HepG2 (cell line): ENCODE measurements around the gene COQ8A. TPM values are rescaled to one million over a fixed set of nuclear protein-coding genes. Genes with fewer than 3 reads are reported as not detected.

Experiments used
- ATAC-seq: fragments of 200-7000 bp; cut with Tn5 transposase; 3 replicates; pipeline ENCODE4 v1.9.1; 2020; ENCODE audit warnings: mild to moderate bottlenecking, moderate library complexity
- BruUV-seq: library from RNA; stranded (reverse); fragments of 400-500 nt; replicated peaks from 2 replicates; lab custom pipeline; 2021; lab: Mats Ljungman, UMichigan
- CTCF ChIA-PET: fragments of 300-600 bp; formaldehyde crosslinking; extraction: SDS; loops from one replicate; lab custom pipeline; 2021; ENCODE audit warnings: low total read pairs, inconsistent platforms, low intra/inter-chr PET ratio; lab: Yijun Ruan, JAX
- POLR2A ChIA-PET: fragments of 350-600 bp; sonication (Branson Sonifier 250); formaldehyde crosslinking; loops from one replicate; lab custom pipeline; 2020; ENCODE audit warnings: antibody characterized with exemption, inconsistent platforms; lab: Yijun Ruan, JAX
- DNase-seq: peaks from one replicate; pipeline ENCODE4 v3.0.0-alpha.2; 2015; ENCODE audit warnings: low spot score
- FAIRE-seq: peaks from 3 replicates; lab custom pipeline; 2011; peaks lifted over from hg19 to GRCh38; lab: Jason Lieb, UNC
- H2AFZ ChIP-seq: one replicate; pipeline ENCODE4 v1.6.1; 2011; ENCODE audit warnings: low read length, inconsistent platforms
- H3K27ac ChIP-seq: fragments of 300-600 bp; 3 replicates; pipeline ENCODE4 v1.8.0; 2011; ENCODE audit warnings: mixed run types, mild to moderate bottlenecking, mixed read lengths, low read length, inconsistent platforms; ENCODE audit not compliant: insufficient read depth; ENCODE audit errors: extremely low read length
- H3K27me3 ChIP-seq, 2 experiments: fragments of 200-600 bp in 1 of 2; 2 replicates in 1 of 2; 3 replicates in 1 of 2; pipeline versions ENCODE4 v1.6.0 to v1.8.0; 2011; ENCODE audit warnings: low read length in 2 of 2, mild to moderate bottlenecking in 2 of 2, moderate library complexity in 2 of 2, inconsistent platforms in 1 of 2; ENCODE audit not compliant: insufficient read depth in 2 of 2, control insufficient read depth in 1 of 2
- H3K36me3 ChIP-seq, 2 experiments: fragments of 200-600 bp in 1 of 2; replicated peaks in 1 of 2; 2 replicates in 1 of 2; 3 replicates in 1 of 2; pipeline versions ENCODE4 v1.5.1 to v1.8.0; 2011; ENCODE audit warnings: low read length in 2 of 2, inconsistent platforms in 1 of 2; ENCODE audit not compliant: insufficient read depth in 2 of 2, control insufficient read depth in 1 of 2
- H3K4me1 ChIP-seq: 2 replicates; pipeline ENCODE4 v1.5.1; 2012; ENCODE audit warnings: low read length, inconsistent platforms; ENCODE audit not compliant: insufficient read depth
- H3K4me2 ChIP-seq: 2 replicates; pipeline ENCODE4 v1.6.0; 2011; ENCODE audit warnings: low read depth, low read length, inconsistent platforms
- H3K4me3 ChIP-seq, 3 experiments: fragments of 200-600 bp in 1 of 3; sonication (generic), shearing (Covaris generic) in 1 of 3; replicated peaks in 1 of 3; 2 replicates each; pipeline ENCODE4 v1.5.1; 2011 to 2016; ENCODE audit warnings: low read length in 3 of 3, inconsistent platforms in 2 of 3, low read depth in 2 of 3, mild to moderate bottlenecking in 2 of 3, control low read depth in 1 of 3, mixed read lengths in 1 of 3; ENCODE audit not compliant: insufficient read depth in 1 of 3
- H3K79me2 ChIP-seq: one replicate; pipeline ENCODE4 v1.6.1; 2011; ENCODE audit warnings: low read length, inconsistent platforms; ENCODE audit not compliant: insufficient read depth
- H3K9ac ChIP-seq: 2 replicates; pipeline ENCODE4 v1.6.0; 2011; ENCODE audit warnings: mild to moderate bottlenecking, low read depth, low read length, inconsistent platforms; ENCODE audit not compliant: insufficient read depth
- H3K9me3 ChIP-seq: 2 replicates; pipeline ENCODE4 v1.5.1; 2012; ENCODE audit warnings: mild to moderate bottlenecking, low read length
- H4K20me1 ChIP-seq: 2 replicates; pipeline ENCODE4 v1.6.0; 2011; ENCODE audit warnings: inconsistent platforms, mild to moderate bottlenecking, low read length, moderate library complexity; ENCODE audit not compliant: insufficient read depth
- EEA1 ChIP-seq: sonication (generic); formaldehyde crosslinking; IDR thresholded peaks from 2 replicates; pipeline ENCODE4 v1.5.1; 2020; ENCODE audit warnings: mild to moderate bottlenecking, missing genetic modification reagents, borderline replicate concordance
- GATAD2A ChIP-seq: IDR thresholded peaks from 2 replicates; pipeline ENCODE4 v1.6.1; 2016
- MLX ChIP-seq: IDR thresholded peaks from 2 replicates; pipeline ENCODE4 v1.6.1; 2016
- NFYC ChIP-seq: IDR thresholded peaks from 2 replicates; pipeline ENCODE4 v1.6.1; 2016; ENCODE audit warnings: missing genetic modification reagents, missing compliant biosample characterization
- PAF1 ChIP-seq: IDR thresholded peaks from 2 replicates; pipeline ENCODE4 v1.6.1; 2016; ENCODE audit warnings: missing genetic modification reagents, missing compliant biosample characterization
- SOX13 ChIP-seq, 3 experiments: fragments of 450-650 bp in 1 of 3; sonication (generic) in 1 of 3; formaldehyde crosslinking in 1 of 3; IDR thresholded peaks in 2 of 3; conservative IDR thresholded peaks in 1 of 3; 2 replicates each; pipeline versions ENCODE4 v1.5.0 to v1.6.1; 2016 to 2020; ENCODE audit warnings: antibody characterized with exemption in 1 of 3, mild to moderate bottlenecking in 1 of 3, missing compliant biosample characterization in 1 of 3, missing genetic modification reagents in 1 of 3, moderate library complexity in 1 of 3
- ZBTB20 ChIP-seq: sonication (generic); formaldehyde crosslinking; IDR thresholded peaks from 2 replicates; pipeline ENCODE4 v1.8.1; 2023; ENCODE audit warnings: missing genetic modification reagents, low read depth, mild to moderate bottlenecking, borderline replicate concordance
- ZMYM4 ChIP-seq: sonication (generic); formaldehyde crosslinking; IDR thresholded peaks from 2 replicates; pipeline ENCODE4 v1.8.1; 2023; ENCODE audit warnings: mild to moderate bottlenecking, missing genetic modification reagents
- ZNF296 ChIP-seq: sonication (generic); formaldehyde crosslinking; conservative IDR thresholded peaks from 2 replicates; pipeline ENCODE4 v1.5.0; 2020; ENCODE audit warnings: mild to moderate bottlenecking, missing genetic modification reagents
- ZNF3 ChIP-seq: IDR thresholded peaks from 2 replicates; pipeline ENCODE4 v1.7.0; 2017; ENCODE audit warnings: inconsistent platforms
- ZNF430 ChIP-seq: sonication (generic); formaldehyde crosslinking; IDR thresholded peaks from 2 replicates; pipeline ENCODE4 v1.9.0; 2021; ENCODE audit warnings: mild to moderate bottlenecking, missing genetic modification reagents
- ZNF501 ChIP-seq: sonication (generic); formaldehyde crosslinking; IDR thresholded peaks from 2 replicates; pipeline ENCODE4 v1.5.1; 2020; ENCODE audit warnings: mild to moderate bottlenecking, moderate library complexity, missing genetic modification reagents
- ZNF710 ChIP-seq: sonication (generic); formaldehyde crosslinking; IDR thresholded peaks from 2 replicates; pipeline ENCODE4 v1.5.0; 2020; ENCODE audit warnings: mild to moderate bottlenecking, missing genetic modification reagents, borderline replicate concordance
- WGBS: methylation state at CpG from one replicate; pipeline ENCODE4 v1.1.6; 2017; ENCODE audit warnings: low lambda C conversion rate; 5-methylcytosine and 5-hydroxymethylcytosine counted together
- in situ Hi-C: cut with HindIII; loops from 2 replicates; pipeline ENCODE4 v1.10.0; 2017; ENCODE audit warnings: low pct_unique_long_range_greater_than_20kb; ENCODE audit not compliant: extremely low pct_ligation_motif_present
- intact Hi-C: fragments of 100-400 bp; cut with micrococcal nuclease; formaldehyde crosslinking; loops from one replicate; pipeline ENCODE4 v1.10.0; 2022; ENCODE audit not compliant: unreplicated experiment
- polyA plus RNA-seq, 8 experiments: library from polyadenylated mRNA; depleted of rRNA in 3 of 8; stranded (reverse) in 7 of 8; unstranded in 1 of 8; fragments of >200 nt; fragmentation: Illumina TruSeq in 4 of 8; extraction: Trizol in 4 of 8; gene quantifications; 2 replicates each; pipeline versions ENCODE4 v1.2.1 to v1.2.3, GENCODE V29; 2011 to 2016; ENCODE audit warnings: low read depth in 4 of 8, missing spikeins in 1 of 8, mixed read lengths in 1 of 8; ENCODE audit not compliant: insufficient read depth in 1 of 8
- total RNA-seq, 5 experiments: library from RNA; depleted of rRNA; stranded (reverse); fragments of >200 nt; fragmentation: Illumina TruSeq; extraction: Trizol; gene quantifications; 2 replicates each; pipeline ENCODE4 v1.2.3, GENCODE V29; 2016; ENCODE audit warnings: low read depth in 1 of 5

COQ8A gene
- total and polyA plus RNA-seq, 2 of the 13 experiments (the other 11 are each of a cell fraction or from before 2014, with no cell fraction given) = 60.4 to 88.7 TPM

GRCh38 chr1:227003165-227003564 is 63.1 kb downstream of the COQ8A start:
- H2AFZ ChIP-seq = no peak overlapping the region
- H3K9ac ChIP-seq = no peak overlapping the region
- no peaks in the 10 kb centered on the region for H4K20me1 ChIP-seq
- no TSS peak for BruUV-seq
- intact Hi-C loops = no loop called here
- no peak overlapping the region for H3K4me3 ChIP-seq
- H3K79me2 ChIP-seq = no peaks in the 10 kb centered on the region
- 98% methylated on average over 8 of the region's 8 CpGs for WGBS
- no peak for DNase-seq
- CTCF ChIA-PET = no interaction called here
- H3K27ac ChIP-seq = no peak overlapping the region
- POLR2A ChIA-PET = interaction anchor here (1.8 kb wide), 1 partner anchor 9 kb away, joined by 5 read pairs; no protein-coding TSS in a partner anchor
- no peaks in the 10 kb centered on the region for H3K9me3 ChIP-seq
- H3K27me3 ChIP-seq = no peaks in the 10 kb centered on the region
- TF ChIP-seq NFYC (CRISPR knock-in tag) (no peak), ZNF3 (CRISPR knock-in tag) (no peak), GATAD2A (CRISPR knock-in tag) (no peak), PAF1 (no peak), ZMYM4 (CRISPR knock-in tag) (no peak), ZNF501 (no peak), SOX13 (IDR thresholded peaks at IDR 0.05) (no peak), SOX13 (CRISPR knock-in tag; conservative IDR thresholded peaks at IDR 0.05 in 1 of 2, IDR thresholded peaks at IDR 0.05 in 1 of 2) (no peak), ZBTB20 (CRISPR knock-in tag) (no peak), ZNF430 (CRISPR knock-in tag) (no peak), MLX (CRISPR knock-in tag) (no peak), ZNF296 (CRISPR knock-in tag) (no peak), EEA1 (CRISPR knock-in tag) (no peak), ZNF710 (CRISPR knock-in tag) (no peak)
- no peak overlapping the region for H3K4me2 ChIP-seq
- no peak for FAIRE-seq
- ATAC-seq = no peak
- in situ Hi-C loops = no loop called here
- no peaks in the 10 kb centered on the region for H3K4me1 ChIP-seq
- peaks cover 0 to 6% of the 10 kb centered on the region in 2 experiments; a peak in 2 of 5 replicates for H3K36me3 ChIP-seq
